Ammon's horn (tissue), 1 donor: ENCODE measurements around the gene SUN5.

Experiments
- DNase-seq: peaks from one replicate; pipeline ENCODE4 v3.0.0-alpha.2; 2016; ENCODE audit warnings: low spot score

SUN5 gene

GRCh38 chr20:33014336-33015113, 10.3 kb upstream of the SUN5 start:
- DNase-seq = no peak

GRCh38 chr20:33013701-33014326, 9.6 kb upstream of the SUN5 start:
- DNase-seq = no peak

- no peak for DNase-seq
Observed at GRCh38 chr20:33012327-33013189, 8.3 kb upstream of the SUN5 start.

GRCh38 chr20:33010674-33011449, 6.6 kb upstream of the SUN5 start:
- DNase-seq = no peak

- DNase-seq = no peak
Observed at GRCh38 chr20:33010133-33010504, 5.9 kb upstream of the SUN5 start.

GRCh38 chr20:33009214-33010132, 5.2 kb upstream of the SUN5 start:
- DNase-seq = no peak

- DNase-seq = no peak
Observed at GRCh38 chr20:33008336-33009213, 4.3 kb upstream of the SUN5 start.

GRCh38 chr20:33007376-33008335, 3.4 kb upstream of the SUN5 start, which contains the start of gene BPIFB2:
BPIFB2 (plus strand) TSS chr20:33007704; CDS start chr20:33008575, 871 bp downstream.
- no peak for DNase-seq

- DNase-seq = no peak
Observed at GRCh38 chr20:33006776-33007375, 2.6 kb upstream of the SUN5 start.

- no peak for DNase-seq
Observed at GRCh38 chr20:33005908-33006775, 1.9 kb upstream of the SUN5 start.

- no peak for DNase-seq
Observed at GRCh38 chr20:33005132-33005566, 916 bp upstream of the SUN5 start.

GRCh38 chr20:33002087-33002808, 2.0 kb downstream of the SUN5 start:
- DNase-seq = no peak

GRCh38 chr20:33000802-33001466, 3.3 kb downstream of the SUN5 start:
- DNase-seq = no peak

GRCh38 chr20:32999603-33000250, 4.5 kb downstream of the SUN5 start:
- DNase-seq = no peak

- no peak for DNase-seq
Observed at GRCh38 chr20:32997431-32997830, 6.8 kb downstream of the SUN5 start.
